SJSA1 (cell line): ENCODE data around the gene WDR54. TPM values are rescaled to one million over a fixed set of nuclear protein-coding genes. Genes with fewer than 3 reads are reported as not detected.
A peak's percentile ranks its signal among the peaks of the same experiment; 100 is the strongest.
"Not testable (repeated sequence)": the region's sequence is repeated elsewhere in the genome, so short reads cannot be mapped to it uniquely, and the experiment has no call there.

Experiments
- DNase-seq, 2 experiments: peaks; one replicate each; pipeline ENCODE4 v3.0.0-alpha.2; 2015 to 2020; ENCODE audit warnings: low spot score in 2 of 2, low read depth in 1 of 2
- H3K27ac ChIP-seq: fragments of 250-450 bp; sonication (Bioruptor Pico); 2 replicates; pipeline ENCODE4 v1.5.1; 2020; ENCODE audit warnings: mild to moderate bottlenecking, moderate library complexity
- H3K27me3 ChIP-seq: fragments of 250-450 bp; sonication (Bioruptor Pico); replicated peaks from 2 replicates; pipeline ENCODE4 v1.5.1; 2020; ENCODE audit warnings: mild to moderate bottlenecking, moderate library complexity
- H3K36me3 ChIP-seq: fragments of 250-450 bp; sonication (Bioruptor Pico); 2 replicates; pipeline ENCODE4 v1.5.1; 2020; ENCODE audit warnings: mild to moderate bottlenecking
- H3K4me1 ChIP-seq: fragments of 250-450 bp; sonication (Bioruptor Pico); replicated peaks from 2 replicates; pipeline ENCODE4 v1.6.1; 2021; ENCODE audit warnings: mild to moderate bottlenecking
- H3K4me3 ChIP-seq: fragments of 250-450 bp; sonication (Bioruptor Pico); 2 replicates; pipeline ENCODE4 v1.5.1; 2020; ENCODE audit warnings: mild to moderate bottlenecking
- H3K9me3 ChIP-seq: fragments of 250-450 bp; sonication (Bioruptor Pico); replicated peaks from 2 replicates; pipeline ENCODE4 v1.5.1; 2020; ENCODE audit warnings: mild to moderate bottlenecking
- total RNA-seq: library from RNA; depleted of rRNA; stranded (reverse); fragments of >200 nt; shearing (Covaris generic); gene quantifications from 2 replicates; pipeline ENCODE4 v1.2.3, GENCODE V29; 2014

Gene WDR54
- total RNA-seq, 1 experiment from 2014 or later: 15.2 TPM

DNA sequence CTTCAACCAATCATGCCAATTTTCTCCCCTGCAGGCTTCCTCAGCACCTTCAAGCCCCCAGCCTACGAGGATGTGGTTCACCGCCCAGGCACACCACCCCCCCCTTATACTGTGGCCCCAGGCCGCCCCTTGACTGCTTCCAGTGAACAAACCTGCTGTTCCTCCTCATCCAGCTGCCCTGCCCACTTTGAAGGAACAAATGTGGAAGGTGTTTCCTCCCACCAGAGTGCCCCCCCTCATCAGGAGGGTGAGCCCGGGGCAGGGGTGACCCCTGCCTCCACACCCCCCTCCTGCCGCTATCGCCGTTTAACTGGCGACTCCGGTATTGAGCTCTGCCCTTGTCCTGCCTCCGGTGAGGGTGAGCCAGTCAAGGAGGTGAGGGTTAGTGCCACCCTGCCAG, 38.7 kb downstream of the WDR54 start:
- not testable (repeated sequence) for DNase-seq, H3K4me3 ChIP-seq, H3K9me3 ChIP-seq, H3K27ac ChIP-seq, H3K27me3 ChIP-seq
- peaks cover 42% of the 10 kb centered on the region for H3K36me3 ChIP-seq
- H3K4me1 ChIP-seq: peaks cover 21% of the 10 kb centered on the region

DNA sequence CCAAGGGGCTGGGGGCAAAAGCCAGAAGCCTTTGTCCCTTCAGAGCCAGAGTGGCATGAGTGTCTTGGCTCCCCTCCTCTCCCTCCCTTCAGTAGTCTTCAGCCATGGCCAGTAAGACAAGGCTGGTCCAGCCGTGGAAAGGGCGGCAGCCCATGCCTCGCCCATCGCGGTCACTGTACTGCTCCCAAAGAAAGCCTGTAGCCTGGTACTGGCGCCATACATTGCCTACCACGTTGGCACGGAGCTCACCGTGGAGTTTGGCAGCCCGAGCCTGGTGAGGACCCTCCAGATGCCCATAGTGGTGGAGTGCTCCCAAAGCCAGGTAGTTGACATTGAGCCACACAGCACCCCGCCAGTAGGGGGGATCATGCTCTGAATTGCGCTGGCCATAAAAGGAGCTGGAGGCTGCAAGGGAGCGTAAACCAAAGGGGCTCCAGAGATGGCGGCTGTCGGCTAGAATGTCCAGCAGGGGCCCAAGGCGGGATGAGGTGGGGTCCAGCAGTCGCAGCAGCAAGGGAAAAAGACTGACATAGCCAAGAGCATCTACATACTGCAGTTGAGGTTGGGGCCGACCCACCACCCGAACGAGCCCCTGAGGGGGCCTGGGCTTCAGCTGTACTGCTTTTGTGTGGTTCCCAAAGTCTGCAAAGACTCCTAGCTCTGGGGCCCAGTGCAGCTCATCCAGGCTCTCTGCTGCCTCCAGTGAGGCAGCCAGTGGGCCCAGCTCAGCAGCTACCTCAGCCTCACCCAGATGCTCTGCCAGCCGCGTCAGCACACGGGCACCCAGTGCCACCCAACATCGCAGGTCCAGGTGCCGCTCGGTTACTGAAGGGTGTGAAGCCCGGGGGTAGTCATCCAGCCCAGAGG, 39.9 kb downstream of the WDR54 start:
- Histone ChIP-seq H3K4me3 (no peak overlapping the region), H3K9me3 (no peaks in the 10 kb centered on the region), H3K36me3 (peaks cover 41% of the 10 kb centered on the region), H3K27me3 (no peaks in the 10 kb centered on the region), H3K27ac (no peak overlapping the region), H3K4me1 (peaks cover 15% of the 10 kb centered on the region)
- no peak for DNase-seq

DNA sequence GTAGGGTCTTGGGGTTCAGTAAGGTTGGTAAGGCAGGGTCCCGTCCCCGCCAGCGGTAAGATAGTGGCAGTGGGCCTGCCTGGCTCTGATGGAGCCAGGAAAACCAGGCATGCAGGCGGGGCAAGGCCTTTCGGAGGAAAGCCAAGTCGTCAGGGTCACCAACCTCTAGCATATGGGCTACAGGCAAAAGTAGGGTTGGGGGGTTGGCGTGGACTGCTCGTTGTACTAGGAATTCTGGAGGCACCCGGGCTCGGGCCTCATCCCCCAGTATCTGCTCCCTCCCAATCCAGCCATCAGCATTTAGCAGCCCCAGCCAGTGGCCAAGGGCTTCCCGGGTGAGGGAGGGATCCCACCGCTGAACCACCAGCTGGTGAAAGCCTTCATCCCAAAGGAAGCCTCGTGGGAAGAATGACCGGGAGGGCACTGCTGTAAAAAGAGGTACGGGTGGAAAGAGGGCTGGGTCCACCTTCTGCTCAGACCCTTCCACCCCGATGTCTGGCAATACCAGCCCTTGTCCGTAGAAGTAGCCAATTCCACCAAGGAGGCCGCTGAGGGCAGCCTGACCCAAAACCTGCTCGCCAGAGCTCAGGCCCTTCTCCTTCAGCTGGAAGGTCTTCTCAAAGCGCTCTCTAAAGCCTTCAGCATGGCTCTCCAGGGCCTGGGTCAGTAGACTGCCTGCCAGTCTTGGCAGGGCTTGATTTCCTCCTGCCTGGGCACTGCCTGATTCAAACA, 40.7 kb downstream of the WDR54 start:
- no peak overlapping the region for H3K27ac ChIP-seq
- H3K4me3 ChIP-seq: no peak overlapping the region
- no peaks in the 10 kb centered on the region for H3K27me3 ChIP-seq
- H3K4me1 ChIP-seq: peaks cover 9% of the 10 kb centered on the region
- DNase-seq: no peak
- H3K9me3 ChIP-seq: no peaks in the 10 kb centered on the region
- H3K36me3 ChIP-seq: peaks cover 34% of the 10 kb centered on the region

DNA sequence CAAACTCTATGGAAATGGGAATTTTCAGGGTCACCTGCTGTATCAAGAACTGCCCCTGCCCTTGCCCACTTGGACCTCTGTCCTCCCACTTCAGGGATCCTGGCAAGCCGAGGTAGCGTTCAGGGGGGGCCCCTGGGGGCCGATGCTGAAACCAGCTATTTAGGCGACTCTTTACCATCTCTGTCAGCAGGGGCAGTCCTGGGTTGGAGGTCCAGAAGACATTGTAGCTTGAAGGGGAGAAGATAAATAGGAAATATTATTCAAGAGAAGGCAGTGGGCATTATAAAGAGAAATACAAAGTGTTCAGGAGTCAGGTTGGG, 41.2 kb downstream of the WDR54 start:
- no peak for DNase-seq

DNA sequence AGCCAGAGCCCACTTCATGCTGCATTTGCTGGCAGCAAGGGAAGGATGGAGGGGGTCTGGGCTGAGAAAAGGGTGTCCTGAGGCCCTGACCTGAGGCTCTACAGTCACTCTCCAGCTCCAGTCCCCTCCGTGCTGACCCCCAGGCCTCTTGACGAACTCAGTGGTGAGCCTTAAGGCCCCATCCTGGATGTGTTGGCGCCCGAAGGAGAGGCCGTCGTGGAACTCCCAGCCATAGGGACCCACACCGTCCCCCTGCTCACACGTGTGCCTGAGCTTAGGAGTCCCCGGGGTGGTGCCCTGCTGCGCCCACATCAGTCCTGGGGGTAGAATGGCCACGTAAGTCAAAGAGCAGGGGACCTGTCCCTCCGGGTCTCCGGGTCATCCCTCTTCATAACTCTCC, 42.9 kb downstream of the WDR54 start:
- H3K9me3 ChIP-seq: no peaks in the 10 kb centered on the region
- H3K36me3 ChIP-seq: peaks cover 34% of the 10 kb centered on the region
- no peaks in the 10 kb centered on the region for H3K27me3 ChIP-seq
- no peak overlapping the region for H3K27ac ChIP-seq
- peak overlapping the region; percentile 85 for H3K4me3 ChIP-seq
- no peak for DNase-seq
- H3K4me1 ChIP-seq: peaks cover 8% of the 10 kb centered on the region

More for the DNA sequence above, 41.2 kb downstream of the WDR54 start:
- no peaks in the 10 kb centered on the region for H3K27me3 ChIP-seq
- no peak overlapping the region for H3K27ac ChIP-seq
- peaks cover 34% of the 10 kb centered on the region for H3K36me3 ChIP-seq
- H3K4me3 ChIP-seq: no peak overlapping the region
- no peaks in the 10 kb centered on the region for H3K9me3 ChIP-seq
- H3K4me1 ChIP-seq: peaks cover 8% of the 10 kb centered on the region

DNA sequence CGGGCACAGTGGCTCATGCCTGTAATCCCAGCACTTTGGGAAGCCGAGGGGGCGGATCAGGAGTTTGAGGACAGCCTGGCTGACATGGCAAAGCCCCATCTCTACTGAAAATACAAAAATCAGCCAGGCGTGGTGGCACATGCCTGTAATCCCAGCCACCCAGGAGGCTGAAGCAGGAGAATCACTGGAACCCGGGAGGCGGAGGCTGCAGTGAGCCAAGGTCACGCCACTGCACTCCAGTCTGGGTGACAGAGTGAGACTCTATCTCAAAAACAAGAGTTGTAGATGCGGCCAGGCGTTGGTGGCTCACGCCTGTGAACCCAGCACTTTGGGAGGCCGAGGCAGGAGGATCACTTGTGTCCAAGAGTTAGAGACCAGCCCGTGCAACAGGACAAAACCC, 49.2 kb downstream of the WDR54 start:
- H3K9me3 ChIP-seq, H3K27ac ChIP-seq, DNase-seq, H3K4me3 ChIP-seq, H3K27me3 ChIP-seq: not testable (repeated sequence)
- Histone ChIP-seq H3K36me3 (peaks cover 31% of the 10 kb centered on the region), H3K4me1 (peaks cover 13% of the 10 kb centered on the region)

DNA sequence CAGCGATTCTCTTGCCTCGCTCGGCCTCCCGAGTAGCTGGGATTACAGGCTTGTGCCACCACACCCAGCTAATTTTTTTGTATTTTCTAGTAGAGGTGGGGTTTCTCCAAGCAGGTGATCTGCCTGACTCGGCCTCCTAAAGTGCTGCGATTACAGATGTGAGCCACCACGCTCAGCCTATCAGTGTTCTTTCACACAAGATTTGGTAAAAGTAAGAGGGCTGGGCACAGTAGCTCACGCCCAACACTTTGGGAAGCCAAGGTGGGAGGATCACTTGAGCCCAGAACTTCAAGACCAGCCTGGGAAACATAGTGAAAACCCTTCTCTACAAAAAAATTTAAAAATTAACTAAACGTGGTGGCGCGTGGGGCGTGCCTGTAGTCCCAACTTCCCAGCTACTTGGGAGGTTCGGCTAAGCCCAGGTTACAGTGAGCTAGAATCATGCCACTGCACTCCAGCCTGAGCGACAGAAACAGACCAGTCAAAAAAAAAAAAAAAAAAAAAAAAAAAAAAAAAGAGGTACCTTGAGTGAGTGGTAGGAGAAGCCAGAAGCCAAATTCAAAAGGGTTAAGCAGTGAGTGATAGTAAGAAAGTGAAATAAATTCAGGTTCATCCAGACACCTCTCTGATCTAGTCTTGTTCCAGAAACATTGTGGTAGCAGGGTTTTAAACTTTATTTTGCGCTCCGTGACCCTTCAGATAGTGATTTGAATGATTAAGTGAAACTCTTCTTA, 50.0 kb downstream of the WDR54 start:
- Histone ChIP-seq H3K27ac (peak overlapping the region; percentile 54), H3K9me3 (no peaks in the 10 kb centered on the region), H3K27me3 (no peaks in the 10 kb centered on the region), H3K4me3 (peak overlapping the region; percentile 53), H3K4me1 (peaks cover 13% of the 10 kb centered on the region), H3K36me3 (peaks cover 31% of the 10 kb centered on the region)
- no peak for DNase-seq

DNA sequence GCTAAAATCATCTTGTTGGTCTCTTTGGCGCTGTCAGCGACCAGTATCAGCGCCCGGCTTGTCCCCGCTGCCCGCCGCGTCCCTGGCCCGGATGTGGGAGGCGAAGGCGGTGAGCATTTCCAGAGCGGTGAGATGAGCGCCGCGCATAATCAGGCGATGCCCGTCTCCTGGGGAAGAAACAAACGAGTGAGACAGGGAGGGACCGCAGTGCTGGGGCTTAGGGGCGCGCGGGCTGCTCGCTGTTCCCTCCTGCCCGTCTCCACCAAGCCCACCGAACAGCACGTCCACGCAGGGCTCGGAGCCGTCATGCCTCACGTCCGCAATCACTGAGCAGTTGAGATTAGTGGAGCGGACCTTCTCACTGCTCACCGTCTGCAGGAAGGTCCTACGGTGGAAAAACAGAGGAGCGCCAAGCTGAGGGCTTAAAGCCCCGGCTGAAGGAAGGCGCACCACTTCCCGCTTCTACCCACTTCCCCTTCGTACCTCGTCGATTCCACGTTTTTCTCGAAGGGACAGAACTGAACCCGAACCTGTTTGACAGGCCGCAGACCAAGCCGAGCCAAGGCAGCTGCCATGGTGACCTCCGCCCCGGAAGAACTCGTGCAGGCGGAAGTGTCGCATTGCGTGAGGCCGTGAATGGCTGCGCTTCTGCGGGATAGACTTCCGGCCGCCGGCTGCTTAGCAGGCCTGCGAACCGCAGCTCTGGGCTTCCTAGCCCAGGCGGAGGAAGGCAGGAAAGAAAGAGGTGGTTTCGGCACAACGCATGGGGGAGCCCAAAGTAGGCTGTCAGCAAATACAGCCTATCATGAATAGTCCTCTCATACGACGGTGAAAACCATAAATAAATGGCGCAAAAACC, 50.8 kb downstream of the WDR54 start, which contains the start of gene MRPL53:
MRPL53 (minus strand) TSS at position 595 of the 859 bp plus-strand sequence; CDS start at position 575, 20 bp downstream.
- Histone ChIP-seq H3K27ac (peak within 1 kb of the TSS; percentile 54), H3K36me3 (peaks cover 33% of the 10 kb centered on the region), H3K4me3 (peak within 1 kb of the TSS; percentile 53), H3K9me3 (no peaks in the 10 kb centered on the region), H3K27me3 (no peaks in the 10 kb centered on the region), H3K4me1 (peaks cover 13% of the 10 kb centered on the region)
- DNase-seq: peak; percentile 92 to 94

DNA sequence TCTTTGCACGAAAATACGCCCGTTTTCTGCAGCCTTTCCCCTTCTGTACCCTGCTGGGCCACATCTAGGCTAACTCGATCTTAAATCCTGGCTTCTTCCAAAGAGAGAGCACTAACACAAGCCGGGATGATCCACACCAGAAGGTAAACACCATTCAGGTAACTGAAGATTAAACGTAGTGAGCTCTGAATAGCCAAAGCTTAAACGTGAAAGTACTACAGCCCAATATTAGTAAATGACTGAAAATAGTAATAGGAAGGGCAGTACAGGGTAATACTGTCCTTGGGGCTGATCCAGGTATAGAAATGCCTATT, 51.4 kb downstream of the WDR54 start:
- H3K27me3 ChIP-seq: no peaks in the 10 kb centered on the region
- H3K9me3 ChIP-seq: no peaks in the 10 kb centered on the region
- DNase-seq: no peak
- peak overlapping the region; percentile 54 for H3K27ac ChIP-seq
- peak overlapping the region; percentile 53 for H3K4me3 ChIP-seq
- peaks cover 36% of the 10 kb centered on the region for H3K36me3 ChIP-seq
- peaks cover 13% of the 10 kb centered on the region for H3K4me1 ChIP-seq

DNA sequence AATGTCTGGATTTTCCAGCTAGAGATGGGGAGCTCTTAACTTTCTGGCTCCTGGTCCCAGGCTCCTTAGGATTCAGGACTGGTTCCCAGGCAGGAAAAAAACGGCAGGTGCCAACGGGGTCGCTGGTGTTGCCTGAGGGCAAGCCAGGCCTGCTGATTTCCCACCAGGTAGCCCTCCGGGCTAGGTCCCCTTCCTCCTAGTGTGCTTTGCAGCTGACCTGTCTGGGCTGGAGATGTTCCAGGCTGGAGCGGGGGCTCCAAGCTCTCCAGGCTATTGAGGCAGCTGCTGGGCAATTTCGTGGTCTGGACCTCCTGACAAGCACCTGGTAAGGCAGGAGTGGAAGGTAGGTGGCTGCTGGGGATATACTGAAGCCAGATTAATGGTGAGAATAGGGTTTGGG, 53.0 kb downstream of the WDR54 start:
- H3K36me3 ChIP-seq: peaks cover 36% of the 10 kb centered on the region
- H3K9me3 ChIP-seq: no peaks in the 10 kb centered on the region

DNA sequence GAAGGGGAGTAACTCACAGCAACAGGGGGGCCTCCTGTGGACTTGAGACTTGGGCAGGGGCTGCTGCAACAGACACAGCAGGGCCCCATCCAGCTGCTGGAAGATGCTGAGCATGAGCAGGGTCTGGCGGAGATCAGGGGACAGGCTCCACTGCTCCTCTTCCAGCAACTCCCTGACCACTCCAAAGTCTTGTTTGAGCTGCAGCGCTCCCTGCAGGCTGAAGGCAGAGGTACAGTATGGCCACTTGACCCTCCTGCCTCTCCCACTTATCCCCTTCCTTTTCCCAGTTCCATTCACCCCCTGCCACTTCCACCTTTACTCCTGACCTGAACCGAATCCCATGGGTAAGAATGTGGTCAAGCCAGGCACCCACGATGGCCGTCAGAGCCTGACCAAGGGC, 53.4 kb downstream of the WDR54 start:
- no peak overlapping the region for H3K4me3 ChIP-seq

More for the DNA sequence above, 53.0 kb downstream of the WDR54 start:
- Histone ChIP-seq H3K27me3 (no peaks in the 10 kb centered on the region), H3K27ac (no peak overlapping the region), H3K4me1 (peaks cover 13% of the 10 kb centered on the region), H3K4me3 (no peak overlapping the region)
- no peak for DNase-seq

More for the DNA sequence above, 53.4 kb downstream of the WDR54 start:
- H3K4me1 ChIP-seq: peaks cover 13% of the 10 kb centered on the region
- H3K36me3 ChIP-seq: peaks cover 38% of the 10 kb centered on the region
- H3K27me3 ChIP-seq: no peaks in the 10 kb centered on the region
- H3K27ac ChIP-seq: no peak overlapping the region
- no peaks in the 10 kb centered on the region for H3K9me3 ChIP-seq
- no peak for DNase-seq
